GM08714 (cell line): ENCODE data around the gene SNRNP25.
A peak's percentile ranks its signal among the peaks of the same experiment; 100 is the strongest.
"Not testable (repeated sequence)": the region's sequence is repeated elsewhere in the genome, so short reads cannot be mapped to it uniquely, and the experiment has no call there.

ENCODE experiments used
- H3K4me3 ChIP-seq: fragments of 200-500 bp; sonication (Bioruptor generic); 2 replicates; pipeline ENCODE4 v1.5.1; 2014; ENCODE audit warnings: mild to moderate bottlenecking, low read length, inconsistent platforms
- ZNF274 ChIP-seq: IDR thresholded peaks from 2 replicates; pipeline ENCODE4 v1.6.1; 2012; ENCODE audit warnings: mild to moderate bottlenecking, low read depth, low read length

The SNRNP25 gene

DNA sequence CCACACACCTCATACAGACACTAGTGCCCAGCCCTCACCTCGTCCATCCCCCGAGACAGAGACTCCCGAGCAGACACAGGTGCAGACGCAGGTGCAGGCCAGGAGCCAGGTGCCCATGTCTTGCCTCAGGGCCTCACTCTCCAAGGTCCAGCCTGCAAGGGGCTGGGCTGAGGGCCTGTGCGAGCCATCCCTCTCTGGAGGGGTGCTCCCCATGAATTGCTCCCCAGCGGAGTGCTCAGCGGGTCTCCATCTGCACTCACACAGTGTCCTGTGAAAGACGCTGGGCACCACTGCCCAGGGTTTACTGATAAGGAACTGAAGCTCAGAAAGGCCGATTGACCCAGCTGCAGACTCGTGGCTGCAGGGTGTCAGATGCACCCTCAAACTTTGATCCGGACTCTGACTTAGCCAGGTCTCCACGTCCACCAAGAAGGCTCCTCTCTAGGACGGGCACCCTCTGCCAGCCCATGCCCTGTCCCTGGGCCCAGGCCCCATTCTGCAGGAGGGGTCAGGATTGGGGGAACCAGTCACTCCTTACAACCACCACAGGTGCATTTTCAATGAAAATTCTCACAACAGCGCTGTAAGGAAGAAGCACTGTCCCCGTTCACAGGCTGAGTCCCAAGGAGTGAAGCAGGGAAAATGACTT lies 17.2 kb upstream of the SNRNP25 start:
- TF ChIP-seq ZNF274 = no peak
- H3K4me3 ChIP-seq = no peak overlapping the region

DNA sequence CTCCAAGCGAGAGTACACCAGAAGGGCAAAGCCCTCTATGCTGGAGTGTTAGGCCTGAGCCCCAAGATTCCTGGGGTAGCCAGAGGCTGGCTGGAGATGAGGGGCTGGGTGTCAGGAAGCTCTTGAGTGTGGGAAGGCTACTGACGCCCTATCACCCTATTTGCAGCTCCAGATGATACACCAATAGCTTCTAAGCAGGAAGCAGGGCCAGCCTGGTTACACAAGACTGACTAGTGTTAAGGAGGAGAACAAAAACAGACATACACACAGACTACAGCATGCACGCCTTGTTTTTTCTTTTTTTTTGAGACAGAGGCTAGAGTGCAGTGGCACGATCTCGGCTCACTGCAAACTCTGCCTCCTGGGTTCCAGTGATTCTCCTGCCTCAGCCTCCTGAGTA lies 16.1 kb upstream of the SNRNP25 start:
- H3K4me3 ChIP-seq = no peak overlapping the region
- no peak for TF ChIP-seq ZNF274

DNA sequence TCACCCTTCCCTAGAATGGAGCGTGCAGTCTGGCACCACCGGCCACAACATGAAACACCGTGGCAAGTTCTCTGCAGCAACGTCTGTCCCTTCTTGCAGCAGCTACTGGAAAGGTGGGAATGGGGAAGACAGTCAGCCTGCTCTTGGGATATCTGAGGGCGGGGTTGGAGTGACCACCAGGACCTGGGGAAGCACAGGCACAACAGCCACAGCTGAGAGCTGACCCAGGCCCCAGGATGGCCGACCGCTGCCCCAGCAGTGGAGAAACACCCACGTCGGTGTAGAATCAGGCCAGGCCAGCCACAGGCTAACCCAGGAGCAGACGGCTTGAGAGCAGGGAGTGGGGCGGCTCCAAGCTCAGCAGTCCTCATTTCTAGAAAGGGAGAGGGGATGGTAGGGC lies 15.4 kb upstream of the SNRNP25 start:
- not testable (repeated sequence) for H3K4me3 ChIP-seq

DNA sequence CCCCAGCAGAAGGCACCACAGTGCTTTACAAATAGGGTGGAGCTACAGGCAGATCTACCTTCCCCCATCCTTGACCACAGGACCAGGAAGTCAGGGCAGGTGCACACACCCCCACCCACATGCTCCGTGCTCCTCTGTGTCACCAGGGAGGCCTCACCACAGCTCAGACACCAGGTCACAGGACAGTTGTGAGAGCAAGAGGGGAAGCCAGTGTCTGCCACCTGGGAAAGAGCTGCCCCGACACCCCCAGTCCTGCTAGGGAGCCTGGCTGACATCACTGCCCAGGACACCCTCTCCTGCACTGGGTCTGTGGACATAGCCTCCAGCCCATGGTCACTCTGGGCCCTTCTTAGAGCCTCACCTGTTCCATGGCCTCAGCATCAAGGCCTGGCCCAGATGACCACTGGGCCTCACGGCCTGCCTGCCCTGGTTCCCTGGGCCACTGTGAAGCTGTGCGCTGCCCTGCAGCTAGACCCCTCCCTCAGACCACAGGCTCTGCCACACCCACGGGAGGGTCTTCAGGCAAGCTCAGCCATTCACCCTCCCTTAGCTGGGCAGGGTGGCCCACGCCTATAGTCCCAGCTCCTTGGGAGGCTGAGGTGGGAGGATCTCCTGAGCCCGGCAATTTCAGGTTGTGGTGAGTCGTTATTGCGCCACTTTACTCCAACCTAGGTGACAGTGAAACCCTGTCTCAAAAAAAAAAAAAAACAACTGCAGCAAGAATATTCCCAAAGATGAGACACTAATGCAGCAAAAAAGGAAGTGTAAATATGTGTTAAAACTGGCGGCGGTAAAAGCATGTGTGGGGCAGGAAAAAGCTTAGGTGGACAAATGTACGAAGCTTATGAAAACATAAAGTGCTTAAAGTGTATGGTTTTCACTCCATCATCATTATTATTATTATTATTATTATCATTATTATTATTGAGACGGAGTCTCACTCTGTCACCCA lies 14.4 kb upstream of the SNRNP25 start:
- H3K4me3 ChIP-seq = no peak overlapping the region; the same call in 1 of the 2 replicates
- TF ChIP-seq ZNF274 = no peak

DNA sequence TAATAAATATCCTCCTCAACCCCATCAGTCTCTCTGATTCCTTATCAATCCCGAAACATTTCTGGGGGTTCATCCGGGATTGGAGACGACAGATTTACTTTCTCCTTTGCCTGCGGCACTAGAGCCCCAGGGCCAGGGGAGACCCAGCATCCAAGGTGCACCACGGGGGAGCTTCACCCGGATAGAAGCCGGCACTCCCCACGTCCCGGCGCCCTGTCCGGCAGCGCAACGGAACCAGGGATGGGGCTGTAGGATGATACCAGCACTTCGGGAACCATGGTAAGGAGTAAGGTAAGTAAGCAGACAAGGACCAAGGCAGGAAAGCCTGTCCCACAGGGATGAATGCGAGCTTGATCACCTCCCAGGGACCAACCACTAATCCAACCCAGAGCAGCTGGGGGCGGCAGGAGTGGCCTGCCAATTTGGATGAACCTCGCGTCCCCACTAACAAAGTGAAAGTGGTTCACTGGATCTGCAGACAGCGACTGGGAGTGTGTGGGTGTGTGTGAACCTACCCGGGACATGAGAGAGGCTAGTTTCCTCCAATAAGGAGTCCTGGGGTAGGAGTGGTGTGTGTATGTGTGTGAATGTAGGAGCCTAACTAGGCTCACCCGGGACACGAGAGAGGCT lies 12.1 kb upstream of the SNRNP25 start:
- no peak overlapping the region for H3K4me3 ChIP-seq
- TF ChIP-seq ZNF274 = no peak

DNA sequence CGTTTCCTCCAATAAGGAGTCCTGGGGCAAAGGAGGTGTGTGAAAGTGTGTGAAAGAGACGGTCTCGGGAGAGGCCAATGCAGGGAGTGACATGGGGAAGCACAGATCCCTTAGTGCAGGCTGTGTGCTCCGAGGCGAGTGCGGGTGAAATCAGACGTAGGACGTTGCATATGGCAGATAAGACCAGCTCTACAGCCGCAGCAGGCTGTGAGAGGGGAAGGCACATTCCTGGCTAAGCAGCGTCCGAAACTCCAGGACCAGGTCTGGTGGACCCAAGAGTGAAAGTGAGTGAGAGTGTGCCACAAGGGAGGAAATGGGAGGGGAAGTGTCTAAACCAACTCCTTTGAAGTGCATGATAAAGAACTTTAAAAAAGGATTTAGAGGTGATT lies 11.6 kb upstream of the SNRNP25 start:
- TF ChIP-seq ZNF274 = no peak
- no peak overlapping the region for H3K4me3 ChIP-seq

DNA sequence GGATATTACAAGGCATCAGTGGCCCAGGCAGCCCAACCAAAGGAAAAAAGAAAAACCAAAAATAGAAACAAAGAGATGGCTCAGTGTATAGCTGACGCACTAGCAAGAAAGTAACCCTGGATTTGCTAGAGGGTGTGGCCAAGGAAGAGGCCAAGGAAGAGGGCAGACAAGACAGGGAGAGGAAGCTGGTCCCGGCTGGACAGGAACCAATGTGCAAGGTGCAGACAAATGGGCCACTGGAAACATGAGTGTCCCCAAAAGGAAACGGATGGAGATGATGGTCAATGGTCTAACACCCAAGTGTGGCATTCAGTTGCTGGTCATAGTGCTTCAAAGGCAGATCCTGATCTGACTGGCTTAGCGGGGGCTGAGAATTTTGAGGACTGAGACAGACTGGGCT lies 10.9 kb upstream of the SNRNP25 start:
- TF ChIP-seq ZNF274 = no peak
- H3K4me3 ChIP-seq = no peak overlapping the region

DNA sequence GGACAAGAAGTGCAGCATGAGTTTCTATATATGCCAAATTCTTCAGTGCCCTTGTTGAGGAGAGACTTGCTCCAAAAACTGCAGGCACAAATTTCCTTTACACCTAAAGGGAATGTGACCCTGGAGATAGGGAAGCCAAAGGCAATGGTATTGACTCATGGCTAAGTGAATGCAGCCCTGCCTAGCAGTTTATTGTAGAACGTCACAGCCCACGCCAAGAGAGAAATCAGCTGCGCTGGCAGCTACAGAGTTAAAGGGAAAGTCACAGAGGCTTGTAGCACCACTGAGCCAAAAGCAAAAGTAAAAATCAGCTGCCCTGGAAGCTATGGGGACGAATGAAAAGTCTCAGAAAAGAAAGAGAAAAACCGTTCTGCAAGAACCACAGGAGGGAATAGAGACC lies 10.3 kb upstream of the SNRNP25 start:
- TF ChIP-seq ZNF274 = no peak
- H3K4me3 ChIP-seq = no peak overlapping the region

DNA sequence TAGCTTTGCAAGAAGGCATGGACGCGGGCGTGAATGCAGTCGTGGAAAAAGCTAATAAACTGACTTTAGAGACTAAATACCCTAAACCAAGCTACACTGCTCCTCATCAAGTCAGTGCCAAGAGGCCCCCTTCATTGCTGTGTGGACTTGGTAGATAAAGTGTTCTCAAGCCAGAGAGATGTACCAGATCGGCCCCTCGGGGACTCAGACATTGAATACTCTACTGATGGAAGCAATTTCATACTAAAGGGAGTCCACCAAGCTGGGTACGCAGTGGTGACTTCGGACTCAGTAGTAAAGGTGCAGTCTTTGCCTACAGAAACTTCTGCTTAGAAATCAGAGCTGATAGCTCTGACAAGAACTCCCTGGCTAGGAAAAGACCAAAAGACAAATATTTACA lies 9.0 kb upstream of the SNRNP25 start:
- no peak for TF ChIP-seq ZNF274
- H3K4me3 ChIP-seq = no peak overlapping the region

DNA sequence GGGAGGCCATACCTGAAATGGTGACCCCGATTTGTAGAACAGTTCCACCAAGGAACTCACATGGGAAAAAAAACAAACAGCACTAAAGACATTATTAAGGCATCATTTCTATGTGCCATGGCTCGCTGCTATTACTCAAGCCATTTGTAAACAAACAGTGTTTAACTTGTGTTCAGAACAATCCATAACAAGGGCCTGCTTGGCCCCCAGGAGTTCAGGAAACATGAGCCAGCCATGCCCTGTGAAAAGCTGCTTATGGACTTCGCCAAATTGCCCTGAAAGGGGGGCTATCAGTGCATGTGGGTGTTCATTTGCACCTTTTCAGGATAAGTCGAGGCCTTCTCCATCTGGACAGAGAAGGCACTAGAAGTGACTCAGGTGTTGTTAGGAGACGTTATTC lies 8.2 kb upstream of the SNRNP25 start:
- no peak for TF ChIP-seq ZNF274
- no peak overlapping the region for H3K4me3 ChIP-seq

DNA sequence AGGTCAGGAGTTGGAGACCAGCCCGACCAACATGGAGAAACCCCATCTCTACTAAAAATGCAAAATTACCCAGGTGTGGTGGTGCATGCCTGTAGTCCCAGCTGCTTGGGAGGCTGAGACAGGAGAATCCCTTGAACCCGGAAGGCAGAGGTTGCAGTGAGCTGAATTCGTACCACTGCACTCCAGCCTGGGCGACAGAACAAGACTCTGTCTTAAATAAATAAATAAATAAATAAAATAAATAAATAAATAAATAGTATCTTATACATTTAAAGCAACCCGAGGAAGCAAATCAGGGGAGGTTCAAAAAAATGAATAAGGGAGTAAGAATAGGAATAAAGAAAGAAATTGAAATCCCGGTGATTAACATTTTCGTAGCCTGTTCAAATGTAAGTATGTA lies 7.1 kb upstream of the SNRNP25 start:
- H3K4me3 ChIP-seq = not testable (repeated sequence)

DNA sequence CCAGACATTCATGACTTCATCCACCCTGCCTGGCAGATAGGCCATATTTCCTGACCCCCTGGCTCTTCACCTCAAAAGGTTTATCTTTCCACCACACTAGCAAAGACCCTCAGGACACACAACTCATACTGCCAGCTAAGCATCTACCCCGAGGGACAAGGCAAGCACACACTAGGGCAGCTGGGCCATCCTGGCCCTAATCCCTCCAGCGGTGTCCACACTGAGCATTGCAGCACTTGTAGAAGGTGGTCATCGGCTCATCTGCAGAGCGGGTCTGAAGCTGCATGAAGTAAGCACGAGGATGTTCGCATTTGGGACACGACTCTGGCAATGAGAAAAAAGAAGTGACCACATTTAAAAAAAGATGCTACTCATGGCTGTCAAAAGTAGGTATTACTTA lies 6.4 kb upstream of the SNRNP25 start:
- H3K4me3 ChIP-seq = no peak overlapping the region
- no peak for TF ChIP-seq ZNF274

DNA sequence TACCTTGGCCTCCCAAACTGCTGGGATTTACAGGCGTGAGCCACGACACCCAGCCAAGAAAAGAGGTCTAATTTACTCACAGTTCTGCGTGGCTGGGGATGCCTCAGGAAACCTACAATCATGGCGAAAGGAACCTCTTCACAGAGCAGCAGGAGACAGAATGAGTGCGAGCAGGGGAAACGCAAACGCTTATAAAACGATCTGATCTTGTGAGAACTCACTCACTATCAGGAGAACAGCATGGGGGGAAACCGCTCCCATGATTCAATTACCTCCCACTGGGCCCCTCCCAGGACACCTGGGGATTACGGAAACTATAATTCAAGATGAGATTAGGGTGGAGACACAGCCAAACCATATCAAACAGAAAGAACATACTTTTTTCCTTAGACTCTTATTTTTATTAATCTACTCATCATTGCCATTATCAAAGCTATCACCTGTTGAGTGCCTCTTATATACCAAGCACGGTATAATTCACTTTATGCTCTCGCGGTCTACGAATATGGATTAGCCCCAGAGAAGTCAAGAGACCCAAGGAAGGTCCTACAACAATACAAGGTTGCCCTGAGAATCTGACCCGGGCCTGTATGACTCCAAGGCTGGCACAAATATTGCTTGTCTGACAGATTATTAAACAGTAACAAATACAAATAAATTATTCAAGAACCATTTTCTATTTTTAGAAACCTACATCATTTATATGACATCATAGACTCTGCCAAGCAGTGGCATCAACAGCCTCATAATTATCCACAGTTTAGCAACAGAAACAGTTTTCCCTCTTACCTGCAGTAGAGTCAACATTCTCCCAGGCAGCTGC lies 2.6 kb upstream of the SNRNP25 start:
- H3K4me3 ChIP-seq = no peak overlapping the region
- TF ChIP-seq ZNF274 = no peak

DNA sequence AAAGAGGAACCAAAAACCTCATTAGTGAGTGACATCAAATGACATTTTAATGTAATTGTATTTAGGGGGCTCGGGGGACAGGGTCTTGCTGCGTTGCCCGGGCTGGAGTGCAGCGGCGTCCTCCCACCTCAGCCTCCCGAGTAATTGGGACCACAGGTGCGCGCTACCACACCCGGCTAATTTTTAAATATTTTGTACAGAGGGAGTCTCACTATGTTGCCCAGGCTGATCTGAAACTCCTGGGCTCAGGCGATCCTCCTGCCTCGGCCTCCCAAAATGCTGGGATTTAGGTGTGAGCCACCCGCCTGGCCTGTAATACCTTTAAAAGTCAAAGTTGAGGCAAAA lies 581 bp downstream of the SNRNP25 start:
- TF ChIP-seq ZNF274 = no peak
- peak overlapping the region; percentile 84 for H3K4me3 ChIP-seq
